ENCODE data around the gene CRTAC1.

DNA sequence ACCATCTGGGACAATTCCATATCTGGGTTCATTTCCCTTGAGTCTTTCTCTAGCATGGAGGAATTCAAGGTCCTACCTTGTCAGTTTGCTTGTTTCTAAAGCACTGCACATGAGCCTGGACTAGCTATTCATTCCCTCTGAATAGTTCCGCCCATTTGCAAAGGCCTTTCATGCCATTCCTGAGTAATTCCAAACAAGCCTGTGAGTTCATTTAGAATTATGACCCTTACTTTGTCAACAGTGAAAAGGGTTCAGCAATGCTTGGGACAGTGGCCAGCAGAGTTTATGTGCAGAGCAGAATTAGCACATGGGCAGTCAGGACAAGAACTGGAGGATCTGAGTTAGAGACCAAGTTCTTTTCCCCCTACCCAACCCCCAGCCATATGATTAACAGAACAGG lies 27.9 kb upstream of the CRTAC1 start:
- TF ChIP-seq EZH2phosphoT487 (IDR thresholded peaks at IDR 0.05; ENCODE audit: unreplicated experiment) (no peak), CREB1 (CRISPR knock-in tag; IDR thresholded peaks at IDR 0.05; ENCODE audit: low read depth) (no peak)
- TF ChIP-seq, protein P1, sequence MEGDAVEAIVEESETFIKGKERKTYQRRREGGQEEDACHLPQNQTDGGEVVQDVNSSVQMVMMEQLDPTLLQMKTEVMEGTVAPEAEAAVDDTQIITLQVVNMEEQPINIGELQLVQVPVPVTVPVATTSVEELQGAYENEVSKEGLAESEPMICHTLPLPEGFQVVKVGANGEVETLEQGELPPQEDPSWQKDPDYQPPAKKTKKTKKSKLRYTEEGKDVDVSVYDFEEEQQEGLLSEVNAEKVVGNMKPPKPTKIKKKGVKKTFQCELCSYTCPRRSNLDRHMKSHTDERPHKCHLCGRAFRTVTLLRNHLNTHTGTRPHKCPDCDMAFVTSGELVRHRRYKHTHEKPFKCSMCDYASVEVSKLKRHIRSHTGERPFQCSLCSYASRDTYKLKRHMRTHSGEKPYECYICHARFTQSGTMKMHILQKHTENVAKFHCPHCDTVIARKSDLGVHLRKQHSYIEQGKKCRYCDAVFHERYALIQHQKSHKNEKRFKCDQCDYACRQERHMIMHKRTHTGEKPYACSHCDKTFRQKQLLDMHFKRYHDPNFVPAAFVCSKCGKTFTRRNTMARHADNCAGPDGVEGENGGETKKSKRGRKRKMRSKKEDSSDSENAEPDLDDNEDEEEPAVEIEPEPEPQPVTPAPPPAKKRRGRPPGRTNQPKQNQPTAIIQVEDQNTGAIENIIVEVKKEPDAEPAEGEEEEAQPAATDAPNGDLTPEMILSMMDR (conservative IDR thresholded peaks at IDR 0.05; ENCODE audit: low read depth in 2 of 2) = no peak

All from GM23338 (cell line).